Kasumi-1 (cell line): ENCODE data around the gene SPTBN1.

ENCODE experiments used
- DNase-seq, 2 experiments: peaks; one replicate each; lab custom pipeline; 2025; lab: John Stamatoyannopoulos, UW

SPTBN1 gene

GRCh38 chr2:54455563-54456361 lies at the start of gene SPTBN1:
TSS of gene SPTBN1 (plus strand) at chr2:54456327. CDS start at chr2:54526419, 70,092 bp downstream.
- peak; percentile 15 to 41 for DNase-seq

GRCh38 chr2:54407693-54408092 lies 48.4 kb upstream of the SPTBN1 start:
- DNase-seq = no peak

- DNase-seq = no peak
Measured at GRCh38 chr2:54408288-54408687, 47.8 kb upstream of the SPTBN1 start.

- no peak for DNase-seq
Measured at GRCh38 chr2:54409752-54410151, 46.4 kb upstream of the SPTBN1 start.

- no peak for DNase-seq
Measured at GRCh38 chr2:54411801-54412354, 44.2 kb upstream of the SPTBN1 start.

GRCh38 chr2:54416166-54416813 lies 39.8 kb upstream of the SPTBN1 start:
- peak; percentile 60 to 73 for DNase-seq

GRCh38 chr2:54416938-54417337 lies 39.2 kb upstream of the SPTBN1 start:
- no peak for DNase-seq

GRCh38 chr2:54417577-54417976 lies 38.5 kb upstream of the SPTBN1 start:
- DNase-seq = no peak

- no peak for DNase-seq
Measured at GRCh38 chr2:54419388-54419787, 36.7 kb upstream of the SPTBN1 start.

- DNase-seq = no peak
Measured at GRCh38 chr2:54419855-54420523, 36.1 kb upstream of the SPTBN1 start.

GRCh38 chr2:54420524-54421172 lies 35.5 kb upstream of the SPTBN1 start:
- DNase-seq = no peak

- peak; percentile 96 to 99 for DNase-seq
Measured at GRCh38 chr2:54422072-54422581, 34.0 kb upstream of the SPTBN1 start.

GRCh38 chr2:54423213-54423612 lies 32.9 kb upstream of the SPTBN1 start:
- peak; percentile 87 to 90 for DNase-seq

GRCh38 chr2:54424555-54425163 lies 31.5 kb upstream of the SPTBN1 start:
- no peak for DNase-seq

GRCh38 chr2:54428108-54428831 lies 27.9 kb upstream of the SPTBN1 start:
- DNase-seq = no peak

- DNase-seq = no peak
Measured at GRCh38 chr2:54429054-54429453, 27.1 kb upstream of the SPTBN1 start.

GRCh38 chr2:54429811-54430551 lies 26.1 kb upstream of the SPTBN1 start:
- peak; percentile 90 to 91 for DNase-seq

GRCh38 chr2:54430649-54431048 lies 25.5 kb upstream of the SPTBN1 start:
- no peak for DNase-seq

- DNase-seq = no peak
Measured at GRCh38 chr2:54432251-54433015, 23.7 kb upstream of the SPTBN1 start.
